GM12891 (cell line): ENCODE measurements around the gene FRMD6.

ENCODE experiments used
- POLR2A ChIP-seq: IDR thresholded peaks from 2 replicates; pipeline ENCODE4 v1.6.1; 2011; ENCODE audit warnings: low read depth, low read length, control low read depth
- POLR2AphosphoS5 ChIP-seq: IDR thresholded peaks from 2 replicates; pipeline ENCODE4 v1.6.1; 2011; ENCODE audit warnings: low read depth, low read length, control low read depth
- POU2F2 ChIP-seq: IDR thresholded peaks from 2 replicates; pipeline ENCODE4 v1.6.1; 2011; ENCODE audit warnings: low read depth, mild to moderate bottlenecking, control low read depth, low read length, moderate library complexity
- SPI1 ChIP-seq: IDR thresholded peaks from 2 replicates; pipeline ENCODE4 v1.6.1; 2011; ENCODE audit warnings: low read depth, low read length, control low read depth
- TAF1 ChIP-seq: IDR thresholded peaks from 2 replicates; pipeline ENCODE4 v1.6.1; 2011; ENCODE audit warnings: low read depth, low read length, control low read depth

GRCh38 chr14:51684760-51685159, 33.0 kb downstream of the FRMD6 start:
- TF ChIP-seq POLR2A (no peak), POLR2AphosphoS5 (no peak), TAF1 (no peak), SPI1 (no peak), POU2F2 (no peak)
